ENCODE measurements around the gene GLRX3. TPM values are rescaled to one million over a fixed set of nuclear protein-coding genes. Genes with fewer than 3 reads are reported as not detected.

Gene GLRX3
- total and polyA plus RNA-seq, 2 experiments from 2014 or later, result 90.9 to 133 TPM

DNA sequence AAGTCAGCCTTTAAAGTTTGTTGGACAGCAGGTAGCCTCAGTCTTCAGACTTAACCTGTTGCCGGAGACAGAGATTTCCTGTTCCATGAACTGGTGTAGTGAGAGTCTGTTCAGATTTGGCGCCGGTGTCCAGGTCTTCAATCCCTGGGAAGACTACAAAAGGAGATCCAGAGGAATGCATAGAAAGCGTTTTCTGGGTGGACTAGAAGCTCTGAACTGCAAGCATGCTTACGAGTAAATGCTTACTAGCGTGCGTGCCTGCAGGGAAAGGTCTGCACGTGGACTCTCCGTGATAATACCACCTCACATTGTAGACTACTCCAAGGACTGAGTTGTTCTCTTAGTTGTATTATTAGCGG lies 878 bp downstream of the GLRX3 start:
- Histone ChIP-seq H3K4me1 (ENCODE audit: insufficient read depth) (peaks cover 24% of the 10 kb centered on the region), H3K9me3 (ENCODE audit: low read depth) (no peaks in the 10 kb centered on the region), H3K9ac (peak overlapping the region; percentile 95), H4K20me1 (ENCODE audit: insufficient read depth) (peaks cover 7% of the 10 kb centered on the region; the same call in 1 of the 2 replicates), H3K36me3 (ENCODE audit: low read depth) (peaks cover 6% of the 10 kb centered on the region; the same call in 1 of the 2 replicates), H3K9me2 (ENCODE audit: insufficient read depth) (no peaks in the 10 kb centered on the region), H3K27me3 (replicated peaks; ENCODE audit: insufficient read depth) (no peaks in the 10 kb centered on the region), H3K4me3 (peak overlapping the region; percentile 87), H2AFZ (peak overlapping the region; percentile 93), H3K79me2 (ENCODE audit: insufficient read depth) (peaks cover 57% of the 10 kb centered on the region), H3K4me2 (ENCODE audit: unreplicated experiment) (peak overlapping the region; percentile 90), H3F3A (ENCODE audit: insufficient read depth) (no peaks in the 10 kb centered on the region), H3K27ac (peak overlapping the region; percentile 74)
- no peak for TF ChIP-seq EZH2 (IDR thresholded peaks at IDR 0.05; ENCODE audit: insufficient read depth, poor library complexity, severe bottlenecking)
- no peak for TF ChIP-seq EZH2phosphoT487 (IDR thresholded peaks at IDR 0.05; ENCODE audit: insufficient read depth, low read depth)
- in situ Hi-C loops (cut with MboI), result no loop called here
- peak; percentile 77 for DNase-seq
- 3% methylated on average over 10 of the region's 10 CpGs for WGBS, 2 experiments (ENCODE audit: low coverage in 1 of 2, low lambda C conversion rate in 2 of 2, missing lambda C conversion rate in 2 of 2)

GRCh38 chr10:130137659-130138478 lies 1.7 kb downstream of the GLRX3 start:
- peak overlapping the region; percentile 90 for H3K4me2 ChIP-seq (ENCODE audit: unreplicated experiment)
- no peaks in the 10 kb centered on the region for H3K9me2 ChIP-seq (ENCODE audit: insufficient read depth)
- no peaks in the 10 kb centered on the region for H3K9me3 ChIP-seq (ENCODE audit: low read depth)
- no peak overlapping the region for H2AFZ ChIP-seq
- peaks cover 65% of the 10 kb centered on the region for H3K79me2 ChIP-seq (ENCODE audit: insufficient read depth)
- no peaks in the 10 kb centered on the region for H3K27me3 ChIP-seq (replicated peaks; ENCODE audit: insufficient read depth)
- TF ChIP-seq EZH2phosphoT487 (IDR thresholded peaks at IDR 0.05; ENCODE audit: insufficient read depth, low read depth) (no peak), EZH2 (IDR thresholded peaks at IDR 0.05; ENCODE audit: insufficient read depth, poor library complexity, severe bottlenecking) (no peak)
- H3F3A ChIP-seq (ENCODE audit: insufficient read depth), result no peaks in the 10 kb centered on the region
- peak overlapping the region; percentile 74 for H3K27ac ChIP-seq
- peaks cover 24% of the 10 kb centered on the region for H3K4me1 ChIP-seq (ENCODE audit: insufficient read depth)
- 90 to 91% methylated on average over 27 to 28 of the region's 28 CpGs for WGBS, 2 experiments (ENCODE audit: low coverage in 1 of 2, low lambda C conversion rate in 2 of 2, missing lambda C conversion rate in 2 of 2)
- DNase-seq, result no peak
- peaks cover 7% of the 10 kb centered on the region; the same call in 1 of the 2 replicates for H4K20me1 ChIP-seq (ENCODE audit: insufficient read depth)
- H3K9ac ChIP-seq, result peak overlapping the region; percentile 95
- in situ Hi-C loops (cut with MboI), result no loop called here
- peak overlapping the region; percentile 87 for H3K4me3 ChIP-seq
- H3K36me3 ChIP-seq (ENCODE audit: low read depth), result peaks cover 6% of the 10 kb centered on the region; the same call in 1 of the 2 replicates

- H3K4me3 ChIP-seq, result peak overlapping the region; percentile 87
- in situ Hi-C loops (cut with MboI), result no loop called here
Observed at GRCh38 chr10:130138479-130138866, 2.3 kb downstream of the GLRX3 start.

GRCh38 chr10:130140425-130140824 lies 4.2 kb downstream of the GLRX3 start:
- H3K27ac ChIP-seq, result no peak overlapping the region
- H3K4me2 ChIP-seq (ENCODE audit: unreplicated experiment), result no peak overlapping the region
- H3F3A ChIP-seq (ENCODE audit: insufficient read depth), result no peaks in the 10 kb centered on the region
- H4K20me1 ChIP-seq (ENCODE audit: insufficient read depth), result peaks cover 17% of the 10 kb centered on the region; the same call in 1 of the 2 replicates
- H2AFZ ChIP-seq, result no peak overlapping the region
- no peaks in the 10 kb centered on the region for H3K9me2 ChIP-seq (ENCODE audit: insufficient read depth)
- peaks cover 11% of the 10 kb centered on the region; the same call in 1 of the 2 replicates for H3K36me3 ChIP-seq (ENCODE audit: low read depth)
- in situ Hi-C loops (cut with MboI), result no loop called here
- H3K9ac ChIP-seq, result no peak overlapping the region
- WGBS, 2 experiments (ENCODE audit: low coverage in 1 of 2, low lambda C conversion rate in 2 of 2, missing lambda C conversion rate in 2 of 2), result 97 to 100% methylated on average over 1 of the region's 1 CpG
- no peaks in the 10 kb centered on the region for H3K27me3 ChIP-seq (replicated peaks; ENCODE audit: insufficient read depth)
- H3K79me2 ChIP-seq (ENCODE audit: insufficient read depth), result peaks cover 90% of the 10 kb centered on the region
- peaks cover 24% of the 10 kb centered on the region for H3K4me1 ChIP-seq (ENCODE audit: insufficient read depth)
- TF ChIP-seq EZH2 (IDR thresholded peaks at IDR 0.05; ENCODE audit: insufficient read depth, poor library complexity, severe bottlenecking) (no peak), EZH2phosphoT487 (IDR thresholded peaks at IDR 0.05; ENCODE audit: insufficient read depth, low read depth) (no peak)
- no peak for DNase-seq
- H3K4me3 ChIP-seq, result no peak overlapping the region
- no peaks in the 10 kb centered on the region for H3K9me3 ChIP-seq (ENCODE audit: low read depth)

More at GRCh38 chr10:130138479-130138866, 2.3 kb downstream of the GLRX3 start:
- H2AFZ ChIP-seq, result no peak overlapping the region
- H3K9me3 ChIP-seq (ENCODE audit: low read depth), result no peaks in the 10 kb centered on the region
- H4K20me1 ChIP-seq (ENCODE audit: insufficient read depth), result peaks cover 7% of the 10 kb centered on the region; the same call in 1 of the 2 replicates
- no peaks in the 10 kb centered on the region for H3K9me2 ChIP-seq (ENCODE audit: insufficient read depth)
- H3K4me2 ChIP-seq (ENCODE audit: unreplicated experiment), result peak overlapping the region; percentile 90
- WGBS, 2 experiments (ENCODE audit: low coverage in 1 of 2, low lambda C conversion rate in 2 of 2, missing lambda C conversion rate in 2 of 2), result 64 to 67% methylated on average over 3 of the region's 3 CpGs
- H3K27me3 ChIP-seq (replicated peaks; ENCODE audit: insufficient read depth), result no peaks in the 10 kb centered on the region
- peak; percentile 81 for DNase-seq
- peak overlapping the region; percentile 95 for H3K9ac ChIP-seq
- TF ChIP-seq EZH2phosphoT487 (IDR thresholded peaks at IDR 0.05; ENCODE audit: insufficient read depth, low read depth), result no peak
- no peak for TF ChIP-seq EZH2 (IDR thresholded peaks at IDR 0.05; ENCODE audit: insufficient read depth, poor library complexity, severe bottlenecking)
- no peaks in the 10 kb centered on the region for H3F3A ChIP-seq (ENCODE audit: insufficient read depth)
- peak overlapping the region; percentile 74 for H3K27ac ChIP-seq
- H3K79me2 ChIP-seq (ENCODE audit: insufficient read depth), result peaks cover 71% of the 10 kb centered on the region
- peaks cover 24% of the 10 kb centered on the region for H3K4me1 ChIP-seq (ENCODE audit: insufficient read depth)
- H3K36me3 ChIP-seq (ENCODE audit: low read depth), result peaks cover 6% of the 10 kb centered on the region; the same call in 1 of the 2 replicates

Data from GM23248 (cell line).